Colon (tissue), 2 donors: ENCODE measurements around the gene TANGO6.

Source experiments
- FAIRE-seq: peaks from 2 replicates; lab custom pipeline; 2012; peaks lifted over from hg19 to GRCh38; lab: Jason Lieb, UNC
- donor health status: control.
- donor health status: control.

Gene TANGO6

DNA sequence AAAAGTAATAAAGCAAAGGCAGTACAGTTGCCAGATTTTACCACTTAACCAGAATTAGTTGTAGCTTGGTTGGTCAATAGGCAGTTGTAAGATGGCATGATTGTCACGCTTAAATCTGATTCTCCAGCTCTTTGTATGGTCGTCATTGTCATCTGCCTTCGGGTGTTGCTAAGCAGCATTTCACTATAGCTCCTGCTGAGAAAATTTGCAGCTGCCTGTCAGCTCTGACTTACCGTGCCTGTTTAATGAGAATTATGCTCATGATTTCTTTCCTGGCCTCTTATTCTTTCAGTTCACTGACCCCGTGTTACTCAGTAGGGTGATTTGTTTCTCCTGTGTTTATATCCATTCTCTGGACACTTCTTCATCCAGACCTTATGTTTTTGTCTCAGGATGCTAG lies 66.7 kb downstream of the TANGO6 start:
- no peak for FAIRE-seq

DNA sequence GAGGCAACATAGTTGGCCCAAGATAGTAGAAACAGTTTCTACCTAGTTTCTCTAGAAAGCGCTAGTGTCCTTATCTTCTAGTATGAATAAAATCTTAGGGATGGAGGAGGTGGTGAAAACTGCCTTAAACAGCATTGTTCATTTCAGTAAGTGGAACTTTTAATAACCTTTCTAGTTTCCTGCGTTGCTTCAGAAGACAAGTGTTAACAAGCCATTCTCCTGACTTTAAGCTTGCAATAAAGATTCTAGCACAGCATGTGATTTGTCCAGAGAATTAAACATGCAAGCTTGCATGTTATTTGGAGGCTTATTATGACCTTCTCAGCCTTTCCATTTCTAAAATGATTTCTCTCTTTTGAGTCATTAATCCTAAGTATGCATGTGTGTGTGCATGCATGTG lies 72.3 kb downstream of the TANGO6 start:
- FAIRE-seq: no peak

GRCh38 chr16:68917541-68917940 lies 74.2 kb downstream of the TANGO6 start:
- no peak for FAIRE-seq

DNA sequence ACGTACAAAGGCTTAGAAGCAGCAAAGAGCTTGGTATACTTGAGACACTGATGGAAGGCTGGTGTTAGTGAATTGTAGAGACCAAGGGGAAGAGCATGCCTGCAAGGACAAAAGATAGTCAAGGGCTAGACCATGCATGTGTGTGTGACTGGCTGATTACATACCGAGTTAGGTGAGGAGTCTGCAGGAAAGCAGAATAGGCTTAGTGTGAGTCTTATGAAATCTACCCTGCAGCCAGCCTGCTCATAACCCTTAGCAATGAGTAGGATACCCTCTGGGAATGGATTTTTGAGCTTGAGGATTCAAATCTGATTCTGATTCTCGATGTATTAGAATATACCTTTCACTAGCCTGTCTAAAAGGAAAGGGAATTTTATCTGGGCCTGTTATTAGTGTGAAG lies 77.0 kb downstream of the TANGO6 start:
- no peak for FAIRE-seq

DNA sequence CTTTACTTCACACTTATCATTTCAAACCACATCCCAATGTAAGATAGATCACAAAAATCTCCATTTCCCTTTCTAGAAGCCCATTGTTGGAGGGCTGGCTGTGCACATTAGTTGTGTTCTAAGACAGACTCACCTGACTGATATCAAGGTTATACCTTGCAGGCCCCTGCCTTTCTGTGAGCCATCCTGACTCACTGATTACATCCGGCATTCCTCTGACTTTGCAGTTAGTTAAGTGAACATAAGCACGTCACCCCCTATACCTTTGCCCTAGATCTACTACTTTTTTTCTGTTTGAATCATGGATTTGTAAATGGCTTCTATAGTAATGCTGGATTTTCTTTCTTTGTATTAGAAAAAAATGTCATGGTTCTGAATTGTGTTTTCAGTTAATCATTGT lies 78.3 kb downstream of the TANGO6 start:
- FAIRE-seq: no peak

DNA sequence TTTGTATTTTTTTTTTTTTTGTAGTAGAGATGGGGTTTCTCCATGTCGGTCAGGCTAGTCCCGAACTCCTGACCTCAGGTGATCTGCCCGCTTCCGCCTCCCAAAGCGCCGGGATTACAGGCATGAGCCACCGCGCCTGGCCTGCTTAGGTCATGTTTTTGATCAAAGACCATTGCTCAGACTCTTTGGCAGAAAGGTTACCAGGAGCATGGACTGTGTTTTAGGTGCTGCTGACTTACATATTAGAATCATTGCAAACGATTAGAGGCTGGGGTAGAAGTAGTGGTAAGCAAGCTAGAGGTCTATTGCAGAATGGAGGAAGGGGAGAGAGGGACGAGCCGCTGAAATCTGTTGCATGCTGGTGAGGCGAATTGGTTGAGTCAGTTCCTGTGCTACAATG lies 79.8 kb downstream of the TANGO6 start:
- FAIRE-seq: no peak

DNA sequence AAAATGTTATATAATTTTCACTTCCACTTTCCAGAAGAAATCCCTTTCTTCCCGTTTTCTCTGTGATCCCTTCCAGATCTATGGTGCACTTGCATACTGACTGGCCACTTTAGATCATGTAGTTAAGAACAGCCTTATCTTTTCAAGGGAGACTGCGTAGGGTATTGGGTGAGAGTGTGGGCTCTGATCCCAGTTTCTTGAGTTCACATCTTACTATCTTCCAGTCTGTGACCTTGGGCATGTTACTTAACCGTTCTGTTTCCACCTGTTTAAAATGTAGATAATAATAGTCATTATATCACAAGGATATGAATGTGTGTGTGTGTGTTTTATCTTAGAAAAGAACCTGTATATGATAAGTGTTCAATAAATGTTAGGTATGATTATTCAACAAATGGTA lies 83.7 kb downstream of the TANGO6 start:
- FAIRE-seq: no peak

DNA sequence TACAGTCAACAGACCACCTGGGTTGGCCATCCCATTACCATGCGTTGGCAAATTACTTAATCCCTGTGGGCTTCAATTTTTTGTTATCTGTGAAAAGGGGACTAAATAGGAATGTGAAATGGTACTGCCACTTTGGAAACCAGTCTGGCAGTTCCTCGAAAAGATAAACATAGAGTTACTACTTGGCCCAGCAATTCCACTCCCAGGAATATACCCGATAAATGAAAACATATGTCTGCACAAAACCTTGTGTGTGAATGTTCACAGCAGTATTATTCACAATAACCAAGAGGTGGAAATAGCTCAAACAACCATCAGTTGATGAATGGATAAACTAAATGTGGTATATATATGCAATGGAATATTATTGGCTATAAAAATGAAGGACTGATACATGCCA lies 87.9 kb downstream of the TANGO6 start:
- FAIRE-seq: no peak

- FAIRE-seq: no peak
Measured at GRCh38 chr16:68934402-68934801, 91.1 kb downstream of the TANGO6 start.

GRCh38 chr16:68935008-68935407 lies 91.7 kb downstream of the TANGO6 start:
- no peak for FAIRE-seq

- FAIRE-seq: no peak
Measured at GRCh38 chr16:68936736-68937631, 93.7 kb downstream of the TANGO6 start.

DNA sequence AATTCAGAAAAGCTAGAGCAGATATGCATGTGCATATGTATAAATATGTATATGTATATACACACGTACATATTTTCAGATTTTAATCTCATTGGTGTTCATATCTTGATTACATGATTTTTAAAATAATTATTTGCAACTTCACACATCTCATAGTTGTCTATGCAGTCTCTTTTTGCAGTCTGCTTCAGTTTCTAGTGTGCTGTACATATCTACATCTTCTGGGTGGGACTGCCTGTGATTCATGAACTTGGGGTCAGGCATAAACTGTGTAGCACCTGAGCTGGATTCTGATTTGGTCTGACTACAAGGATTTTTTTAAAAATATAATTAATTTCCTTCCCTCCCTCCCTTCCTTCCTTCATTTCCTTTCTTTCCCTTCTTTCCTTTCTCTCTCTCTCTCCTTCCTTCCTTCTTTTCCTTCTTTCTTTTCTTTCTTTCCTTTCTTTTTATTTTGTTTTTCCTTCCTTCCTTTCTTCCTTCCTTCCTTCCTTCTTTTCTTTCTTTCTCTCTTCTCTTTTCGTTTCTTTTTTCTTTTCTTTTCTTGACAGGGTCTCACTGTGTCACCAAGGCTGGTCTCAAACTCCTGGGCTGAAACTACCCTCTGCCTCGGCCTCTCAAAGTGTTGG lies 96.5 kb downstream of the TANGO6 start:
- no peak for FAIRE-seq

DNA sequence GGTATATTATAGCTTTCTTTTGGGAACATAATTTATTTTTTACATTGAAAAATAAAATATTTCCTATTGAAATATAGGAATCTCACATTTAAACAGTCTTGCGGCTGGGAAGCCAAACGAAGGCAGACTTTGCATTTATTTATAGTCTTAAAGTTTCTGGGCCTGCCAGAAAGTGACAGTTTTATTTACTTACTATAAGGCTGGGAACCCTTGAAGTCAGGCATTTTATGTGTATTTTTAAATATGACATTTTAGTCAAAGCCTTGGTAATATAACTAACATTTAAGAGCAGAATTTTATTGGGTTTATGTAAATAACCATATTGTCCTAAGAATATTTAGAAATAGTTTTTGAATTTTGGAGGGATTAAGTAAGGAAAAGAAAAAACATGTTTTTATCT lies 97.5 kb downstream of the TANGO6 start:
- no peak for FAIRE-seq

- no peak for FAIRE-seq
Measured at GRCh38 chr16:68943961-68944360, 100.6 kb downstream of the TANGO6 start.

DNA sequence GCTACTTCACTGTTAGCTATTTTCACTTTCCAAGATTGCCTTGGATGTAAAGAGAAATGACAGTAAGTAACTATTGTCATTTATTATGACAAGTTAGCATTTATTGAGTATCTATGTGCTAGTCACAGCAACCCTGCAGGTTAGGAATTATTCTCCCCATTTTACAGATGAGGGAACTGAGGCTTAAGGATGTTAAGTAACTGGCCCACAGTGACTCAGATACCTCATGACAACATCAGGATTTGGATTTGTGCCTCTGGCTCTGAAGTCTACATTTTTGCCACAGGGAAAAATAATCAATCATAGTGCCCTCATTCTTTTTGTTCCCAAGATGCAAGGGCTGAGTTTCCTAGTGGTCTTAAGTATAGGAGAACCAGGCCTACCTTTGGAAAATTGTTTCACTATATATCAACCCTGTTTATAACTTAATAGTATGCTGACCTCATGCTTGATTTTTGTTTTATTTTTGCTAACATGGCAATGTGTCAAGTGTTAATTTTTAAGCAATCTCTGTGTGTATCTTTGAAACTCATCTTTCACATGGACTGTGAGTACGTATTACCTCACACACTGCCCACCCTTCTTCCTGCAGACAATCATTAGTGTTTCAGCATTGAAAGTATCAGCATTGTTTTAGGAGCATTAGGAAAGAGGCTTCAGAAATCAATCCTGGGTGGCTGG lies 105.0 kb downstream of the TANGO6 start:
- no peak for FAIRE-seq

GRCh38 chr16:68951991-68952877 lies 108.9 kb downstream of the TANGO6 start:
- FAIRE-seq: no peak

- FAIRE-seq: no peak
Measured at GRCh38 chr16:68954911-68955635, 111.7 kb downstream of the TANGO6 start.

DNA sequence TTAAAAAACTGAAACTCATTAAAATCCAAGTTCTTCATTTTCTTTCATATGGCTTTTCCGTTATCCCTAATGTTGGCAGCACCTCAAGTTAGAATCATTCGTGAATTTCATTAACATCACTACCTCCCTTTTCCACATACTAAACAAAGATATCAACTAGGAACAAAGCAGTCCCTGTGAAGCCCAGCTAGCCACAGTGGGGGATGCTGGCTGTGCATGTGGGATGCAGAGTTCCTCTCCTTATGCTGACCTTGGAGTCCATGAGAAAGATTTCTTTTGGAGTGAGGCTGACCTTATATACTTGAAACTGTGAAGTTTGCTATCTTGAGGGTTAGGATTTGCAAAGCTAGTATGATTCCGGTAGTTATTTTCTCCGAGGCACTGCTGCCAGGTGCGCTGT lies 117.6 kb downstream of the TANGO6 start:
- no peak for FAIRE-seq

GRCh38 chr16:68961778-68962402 lies 118.6 kb downstream of the TANGO6 start:
- FAIRE-seq: no peak

DNA sequence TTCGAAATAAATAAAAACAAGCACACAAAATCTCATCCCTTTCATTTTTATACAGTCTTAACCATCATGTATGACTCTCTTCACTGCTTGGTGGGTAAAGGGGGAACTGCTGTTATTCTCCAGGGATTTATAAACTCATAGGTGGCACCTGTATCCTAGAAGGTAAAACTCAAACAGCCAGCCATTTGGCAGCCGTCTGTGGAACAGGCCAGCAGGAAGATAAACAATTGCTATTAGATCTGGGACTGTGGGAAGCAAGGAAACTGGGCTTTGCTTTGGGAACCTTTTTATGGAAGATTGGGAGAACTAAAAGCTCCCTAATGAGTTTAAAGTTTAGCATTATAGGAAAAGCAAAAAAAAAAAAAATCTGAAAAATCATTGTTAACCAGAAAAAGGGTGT lies 126.0 kb downstream of the TANGO6 start:
- no peak for FAIRE-seq

GRCh38 chr16:68972013-68972412 lies 128.7 kb downstream of the TANGO6 start:
- no peak for FAIRE-seq
